ENCODE data around the gene CD58.

The CD58 gene

DNA sequence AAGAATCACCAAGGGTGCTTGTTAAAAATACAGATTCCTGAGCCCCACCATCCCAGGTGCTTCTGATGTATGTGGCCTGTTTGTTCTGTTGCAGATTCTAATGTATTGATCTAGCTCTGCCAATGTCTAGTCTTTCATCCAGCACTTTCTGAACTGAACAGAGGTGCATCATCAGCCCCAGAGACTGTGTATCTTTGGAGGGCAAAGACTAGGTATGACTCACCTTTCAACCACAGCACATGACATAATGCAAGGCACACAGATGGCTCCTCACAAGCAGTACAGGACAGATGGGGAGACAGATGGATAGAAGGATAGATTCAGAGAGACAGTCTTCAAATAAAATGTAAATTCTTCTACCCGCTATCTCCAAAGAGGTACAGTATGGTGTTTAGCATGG is 32.3 kb downstream of the CD58 start:
- Histone ChIP-seq H2AFZ (ENCODE audit: low read depth, low read length, severe bottlenecking) (no peak overlapping the region), H4K20me1 (ENCODE audit: low read depth, low read length) (no peaks in the 10 kb centered on the region), H3K9ac (ENCODE audit: low read length) (no peak overlapping the region), H3K4me2 (ENCODE audit: low read depth, low read length, poor library complexity, severe bottlenecking) (no peak overlapping the region), H3F3A (ENCODE audit: insufficient read depth) (no peaks in the 10 kb centered on the region), H3K9me3 (ENCODE audit: insufficient read depth, low read length) (no peaks in the 10 kb centered on the region), H3K79me2 (ENCODE audit: insufficient read depth, low read length) (no peaks in the 10 kb centered on the region), H3K9me2 (replicated peaks; ENCODE audit: insufficient read depth, low read length) (no peaks in the 10 kb centered on the region), H3K4me3 (ENCODE audit: insufficient read depth, low read length, poor library complexity, severe bottlenecking) (no peak overlapping the region), H3K27ac (ENCODE audit: low read depth, low read length) (no peak overlapping the region), H3K36me3 (ENCODE audit: low read length) (no peaks in the 10 kb centered on the region), H3K27me3 (ENCODE audit: low read length) (no peaks in the 10 kb centered on the region)
- TF ChIP-seq, protein P1, sequence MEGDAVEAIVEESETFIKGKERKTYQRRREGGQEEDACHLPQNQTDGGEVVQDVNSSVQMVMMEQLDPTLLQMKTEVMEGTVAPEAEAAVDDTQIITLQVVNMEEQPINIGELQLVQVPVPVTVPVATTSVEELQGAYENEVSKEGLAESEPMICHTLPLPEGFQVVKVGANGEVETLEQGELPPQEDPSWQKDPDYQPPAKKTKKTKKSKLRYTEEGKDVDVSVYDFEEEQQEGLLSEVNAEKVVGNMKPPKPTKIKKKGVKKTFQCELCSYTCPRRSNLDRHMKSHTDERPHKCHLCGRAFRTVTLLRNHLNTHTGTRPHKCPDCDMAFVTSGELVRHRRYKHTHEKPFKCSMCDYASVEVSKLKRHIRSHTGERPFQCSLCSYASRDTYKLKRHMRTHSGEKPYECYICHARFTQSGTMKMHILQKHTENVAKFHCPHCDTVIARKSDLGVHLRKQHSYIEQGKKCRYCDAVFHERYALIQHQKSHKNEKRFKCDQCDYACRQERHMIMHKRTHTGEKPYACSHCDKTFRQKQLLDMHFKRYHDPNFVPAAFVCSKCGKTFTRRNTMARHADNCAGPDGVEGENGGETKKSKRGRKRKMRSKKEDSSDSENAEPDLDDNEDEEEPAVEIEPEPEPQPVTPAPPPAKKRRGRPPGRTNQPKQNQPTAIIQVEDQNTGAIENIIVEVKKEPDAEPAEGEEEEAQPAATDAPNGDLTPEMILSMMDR (IDR thresholded peaks at IDR 0.05; ENCODE audit: insufficient read depth, low read length, poor library complexity, severe bottlenecking) = no peak
- no peak for TF ChIP-seq EZH2phosphoT487 (conservative IDR thresholded peaks at IDR 0.05; ENCODE audit: low read length)

DNA sequence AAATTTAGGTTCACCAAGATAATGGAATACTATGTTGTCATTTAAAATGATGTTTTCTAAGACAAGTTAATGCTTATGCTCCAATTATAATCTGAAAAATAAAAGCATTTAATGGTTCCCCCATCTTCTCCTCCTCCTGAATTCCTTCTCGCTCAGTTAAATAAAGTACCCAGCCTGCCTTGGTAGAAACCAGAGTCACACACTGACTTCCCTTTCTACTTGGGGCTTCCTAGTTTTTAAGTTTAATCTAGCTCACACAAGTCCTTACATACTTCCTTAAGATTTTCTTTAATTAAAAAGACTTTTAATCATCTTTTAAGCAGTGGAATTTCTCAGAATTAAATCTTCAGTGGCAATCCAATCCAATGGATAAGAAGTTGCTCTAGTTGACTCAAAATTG is 32.9 kb downstream of the CD58 start:
- TF ChIP-seq, protein P1 (IDR thresholded peaks at IDR 0.05; ENCODE audit: insufficient read depth, low read length, poor library complexity, severe bottlenecking) = no peak
- TF ChIP-seq EZH2phosphoT487 (conservative IDR thresholded peaks at IDR 0.05; ENCODE audit: low read length) = no peak
- no peaks in the 10 kb centered on the region for H3K9me2 ChIP-seq (replicated peaks; ENCODE audit: insufficient read depth, low read length)
- no peaks in the 10 kb centered on the region for H3K36me3 ChIP-seq (ENCODE audit: low read length)
- H3K27ac ChIP-seq (ENCODE audit: low read depth, low read length) = no peak overlapping the region
- no peaks in the 10 kb centered on the region for H3F3A ChIP-seq (ENCODE audit: insufficient read depth)
- no peaks in the 10 kb centered on the region for H4K20me1 ChIP-seq (ENCODE audit: low read depth, low read length)
- H3K27me3 ChIP-seq (ENCODE audit: low read length) = no peaks in the 10 kb centered on the region
- no peak overlapping the region for H2AFZ ChIP-seq (ENCODE audit: low read depth, low read length, severe bottlenecking)
- H3K4me3 ChIP-seq (ENCODE audit: insufficient read depth, low read length, poor library complexity, severe bottlenecking) = no peak overlapping the region
- no peak overlapping the region for H3K4me2 ChIP-seq (ENCODE audit: low read depth, low read length, poor library complexity, severe bottlenecking)
- no peak overlapping the region for H3K9ac ChIP-seq (ENCODE audit: low read length)
- no peaks in the 10 kb centered on the region for H3K9me3 ChIP-seq (ENCODE audit: insufficient read depth, low read length)
- H3K79me2 ChIP-seq (ENCODE audit: insufficient read depth, low read length) = no peaks in the 10 kb centered on the region

DNA sequence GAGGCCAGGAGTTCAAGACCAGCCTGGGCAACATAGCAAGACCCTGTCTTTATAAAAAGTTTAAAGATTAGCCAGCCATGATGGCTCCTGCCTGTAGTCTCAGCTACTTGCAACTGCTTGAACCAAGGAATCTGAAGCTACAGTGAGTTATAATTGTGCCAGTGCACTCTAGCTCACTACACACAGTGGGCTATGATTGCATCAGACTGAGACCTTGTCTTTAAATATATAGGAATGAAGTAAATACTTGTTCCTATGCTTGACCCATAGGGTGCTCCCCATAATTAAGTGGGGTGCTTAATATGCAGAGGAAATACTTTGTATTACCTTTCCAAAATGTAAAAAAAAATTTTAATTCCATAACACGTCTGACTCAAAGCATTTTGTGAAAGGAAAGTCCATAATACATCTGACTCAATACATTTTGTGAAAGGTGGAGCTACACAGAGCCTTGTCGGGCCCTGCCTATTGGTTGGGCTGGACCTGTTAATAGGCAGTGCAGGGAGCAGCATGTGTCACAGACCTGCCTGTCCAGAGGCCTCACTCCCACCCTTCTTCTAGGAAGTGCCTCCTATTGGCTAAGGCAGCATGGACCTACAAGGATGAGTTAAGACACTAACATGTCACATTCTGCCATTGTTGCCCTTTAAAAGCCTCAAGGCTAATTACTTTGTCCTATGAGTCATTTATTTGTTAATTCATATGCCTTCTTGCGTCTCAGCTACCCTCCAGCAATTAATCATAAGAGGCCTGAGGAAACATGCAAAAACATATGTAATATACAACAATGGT is 33.6 kb downstream of the CD58 start:
- no peak overlapping the region for H3K4me3 ChIP-seq (ENCODE audit: insufficient read depth, low read length, poor library complexity, severe bottlenecking)
- no peaks in the 10 kb centered on the region for H3K9me2 ChIP-seq (replicated peaks; ENCODE audit: insufficient read depth, low read length)
- no peak for TF ChIP-seq EZH2phosphoT487 (conservative IDR thresholded peaks at IDR 0.05; ENCODE audit: low read length)
- TF ChIP-seq, protein P1 (IDR thresholded peaks at IDR 0.05; ENCODE audit: insufficient read depth, low read length, poor library complexity, severe bottlenecking) = no peak
- no peaks in the 10 kb centered on the region for H3K36me3 ChIP-seq (ENCODE audit: low read length)
- H3F3A ChIP-seq (ENCODE audit: insufficient read depth) = no peaks in the 10 kb centered on the region
- H3K27ac ChIP-seq (ENCODE audit: low read depth, low read length) = no peak overlapping the region
- no peaks in the 10 kb centered on the region for H3K9me3 ChIP-seq (ENCODE audit: insufficient read depth, low read length)
- H3K79me2 ChIP-seq (ENCODE audit: insufficient read depth, low read length) = no peaks in the 10 kb centered on the region
- H3K9ac ChIP-seq (ENCODE audit: low read length) = no peak overlapping the region
- H3K4me2 ChIP-seq (ENCODE audit: low read depth, low read length, poor library complexity, severe bottlenecking) = no peak overlapping the region
- no peaks in the 10 kb centered on the region for H3K27me3 ChIP-seq (ENCODE audit: low read length)
- no peaks in the 10 kb centered on the region for H4K20me1 ChIP-seq (ENCODE audit: low read depth, low read length)
- no peak overlapping the region for H2AFZ ChIP-seq (ENCODE audit: low read depth, low read length, severe bottlenecking)
